Measurements from ENCODE around the gene ATXN7L3.
"Not testable (repeated sequence)": the region's sequence is repeated elsewhere in the genome, so short reads cannot be mapped to it uniquely, and the experiment has no call there.

The ATXN7L3 gene

GRCh38 chr17:44170499-44171201, 29.0 kb downstream of the ATXN7L3 start, which contains the start of gene ASB16:
TSS of gene ASB16 (plus strand) at chr17:44170704. CDS start at chr17:44170790, 86 bp downstream.
- DNase-seq = no peak

- no peak for DNase-seq
These were observed 29.6 kb downstream of the ATXN7L3 start for GRCh38 chr17:44170135-44170498.

- DNase-seq = no peak
These were observed 32.4 kb downstream of the ATXN7L3 start for GRCh38 chr17:44167181-44167861.

- DNase-seq = no peak
These were observed 35.2 kb downstream of the ATXN7L3 start for GRCh38 chr17:44164476-44164875.

- peak; percentile 32 for DNase-seq
These were observed 40.0 kb downstream of the ATXN7L3 start for GRCh38 chr17:44159519-44160210.

- no peak for DNase-seq
These were observed 44.2 kb downstream of the ATXN7L3 start for GRCh38 chr17:44155488-44155887.

- DNase-seq = no peak
These were observed 46.8 kb downstream of the ATXN7L3 start for GRCh38 chr17:44152875-44153274.

GRCh38 chr17:44149750-44150329, 49.8 kb downstream of the ATXN7L3 start:
- no peak for DNase-seq

- DNase-seq = not testable (repeated sequence)
These were observed 50.6 kb downstream of the ATXN7L3 start for GRCh38 chr17:44149066-44149465.

- DNase-seq = no peak
These were observed 51.9 kb downstream of the ATXN7L3 start for GRCh38 chr17:44147812-44148211.

- no peak for DNase-seq
These were observed 53.0 kb downstream of the ATXN7L3 start for GRCh38 chr17:44146375-44147346.

- DNase-seq = no peak
These were observed 54.5 kb downstream of the ATXN7L3 start for GRCh38 chr17:44144966-44145739.

- not testable (repeated sequence) for DNase-seq
These were observed 55.8 kb downstream of the ATXN7L3 start for GRCh38 chr17:44143921-44144320.

All from CD4-positive, alpha-beta T cell treated with Interleukin-6 for 4 hours (primary cell).